Right lobe of liver (tissue), 6 donors: ENCODE results near the gene GAB1. TPM values are rescaled to one million over a fixed set of nuclear protein-coding genes. Genes with fewer than 3 reads are reported as not detected.

ENCODE experiments used
- ATAC-seq, 4 donors: fragments of 200-7000 bp; cut with Tn5 transposase; one replicate each; pipeline ENCODE4 v1.9.1; 2020; ENCODE audit warnings: mild to moderate bottlenecking in 4 of 4, moderate library complexity in 4 of 4
- DNase-seq, 3 donors: peaks; one replicate each; pipeline ENCODE4 v3.0.0-alpha.2; 2020
- H3K27ac ChIP-seq, 3 donors: fragments of 200-600 bp; one replicate each; pipeline ENCODE4 v1.8.0; 2022
- H3K27me3 ChIP-seq, 2 donors: fragments of 200-600 bp; one replicate each; pipeline ENCODE4 v1.8.0; 2022
- H3K36me3 ChIP-seq, 4 donors: fragments of 200-600 bp; sonication (generic) in 1 of 4; one replicate each; pipeline versions ENCODE4 v1.5.1 to v1.8.0; 2017 to 2022; ENCODE audit warnings: control low read depth in 1 of 4
- H3K4me1 ChIP-seq, 4 donors: fragments of 200-600 bp; sonication (generic) in 1 of 4; one replicate each; pipeline versions ENCODE4 v1.5.1 to v1.8.0; 2017 to 2022; ENCODE audit warnings: control low read depth in 1 of 4
- H3K4me3 ChIP-seq, 3 donors: fragments of 200-600 bp; one replicate each; pipeline ENCODE4 v1.8.0; 2022
- H3K9me3 ChIP-seq, 4 donors: fragments of 200-600 bp; sonication (generic) in 1 of 4; one replicate each; pipeline versions ENCODE4 v1.5.1 to v1.8.0; 2017 to 2022; ENCODE audit warnings: control low read depth in 1 of 4
- CTCF ChIP-seq, 4 donors: fragments of 200-600 bp in 3 of 4; fragments of 450-650 bp in 1 of 4; IDR thresholded peaks; one replicate each; pipeline versions ENCODE4 v1.5.1 to v1.8.0; 2016 to 2022; ENCODE audit warnings: antibody characterized with exemption in 4 of 4, mild to moderate bottlenecking in 2 of 4
- POLR2A ChIP-seq: fragments of 450-650 bp; IDR thresholded peaks from one replicate; pipeline ENCODE4 v1.6.1; 2017; ENCODE audit warnings: antibody characterized with exemption, mild to moderate bottlenecking
- WGBS: methylation state at CpG from one replicate; pipeline ENCODE4 v1.1.6; 2018; ENCODE audit warnings: low coverage, low lambda C conversion rate; ENCODE audit not compliant: insufficient coverage; ENCODE audit errors: missing lambda C conversion rate; 5-methylcytosine and 5-hydroxymethylcytosine counted together
- intact Hi-C, 2 donors: fragments of 100-400 bp; cut with DNase I; formaldehyde crosslinking; loops; one replicate each; pipeline versions ENCODE4 v1.11.2 to v1.14.1; 2022
- total RNA-seq, 6 experiments: library from RNA; depleted of rRNA in 2 of 6; stranded (reverse); fragments of >200 nt in 2 of 6; fragmentation: NEBNext Ultra II Directional in 3 of 6; extraction: Animal tissue kit (Norgen Biotek cat#: 25700) in 3 of 6; gene quantifications; one replicate each; pipeline versions ENCODE4 v1.1.0 to v1.2.4, GENCODE V29; 2016 to 2023
- donor health status: DM: no; HTN: yes; CAD: no.
- donor health status: DM: no; HTN: no; CAD: no.
- donor health status: DM: no; HTN: no; CAD: no.
- donor health status: DM: no; HTN: yes; CAD: no.
- donor health status: DM: no; HTN: yes; CAD: no.

GAB1 gene
- total RNA-seq, 6 experiments from 2014 or later, result 7.0 to 13.0 (median 9.7) TPM

DNA sequence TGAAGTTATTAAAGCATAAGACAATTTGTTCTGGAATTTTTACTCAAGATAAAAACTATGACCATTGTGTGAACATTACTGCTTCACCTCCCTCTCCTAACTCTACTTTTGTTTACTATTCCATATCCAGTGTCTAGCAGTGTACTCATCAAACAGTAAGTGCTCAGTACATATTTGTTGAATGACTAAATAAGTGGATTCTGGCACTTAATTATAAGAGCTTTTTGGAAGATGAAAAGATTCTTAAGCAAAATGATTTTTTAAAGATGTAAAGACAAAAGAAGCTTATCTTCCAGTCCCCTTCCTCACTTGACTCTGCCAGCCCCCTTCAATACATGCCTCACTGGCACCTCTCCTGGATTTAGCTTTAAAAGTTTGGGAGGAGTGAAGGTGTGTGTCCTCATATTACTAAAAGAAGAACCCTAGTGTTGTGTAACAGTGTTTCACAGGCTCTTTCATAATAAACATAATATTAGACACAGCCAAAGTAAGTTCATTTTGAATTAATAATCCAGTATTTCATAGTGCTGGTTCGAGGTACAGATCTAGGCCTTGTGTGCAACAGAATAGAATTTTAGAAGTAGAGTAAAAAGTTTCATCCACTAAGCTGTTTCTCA lies 53.0 kb downstream of the GAB1 start:
- no peak for DNase-seq
- no peak overlapping the region for H3K4me3 ChIP-seq
- H3K27ac ChIP-seq, result peak overlapping the region in 2 of 3 donors; percentile 17 to 38
- no peaks in the 10 kb centered on the region for H3K9me3 ChIP-seq
- TF ChIP-seq POLR2A, result no peak
- TF ChIP-seq CTCF (IDR thresholded peaks at IDR 0.05), result no peak
- no peaks in the 10 kb centered on the region for H3K27me3 ChIP-seq
- intact Hi-C loops, result no loop called here
- peaks cover 0 to 34% (median 8%) of the 10 kb centered on the region in 4 donors for H3K4me1 ChIP-seq
- ATAC-seq, result peak; percentile 79 to 88 (median 83)
- WGBS, result 38% methylated on average over 1 of the region's 1 CpG
- H3K36me3 ChIP-seq, result no peaks in the 10 kb centered on the region

DNA sequence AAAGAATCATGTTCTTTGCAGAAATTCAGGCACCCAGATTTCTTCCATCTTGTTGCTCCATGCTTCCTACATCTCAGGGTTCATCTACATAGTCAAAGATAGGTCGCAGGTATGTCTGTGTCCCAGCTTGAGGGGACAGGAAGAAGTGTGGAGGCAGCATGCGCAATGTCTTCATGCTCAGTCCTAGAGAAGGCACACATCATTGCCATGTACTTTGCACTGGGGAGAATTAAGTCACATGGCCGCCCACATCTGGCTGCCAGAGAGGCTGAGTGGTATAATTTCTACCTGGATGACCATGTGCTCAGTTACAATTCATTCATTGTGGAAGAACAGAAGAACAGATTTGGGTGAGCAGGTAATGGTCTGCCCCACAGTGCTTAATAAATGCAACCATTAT lies 54.1 kb downstream of the GAB1 start:
- Histone ChIP-seq H3K36me3 (no peaks in the 10 kb centered on the region), H3K4me1 (peaks cover 0 to 34% (median 8%) of the 10 kb centered on the region in 4 donors), H3K27ac (no peak overlapping the region), H3K27me3 (no peaks in the 10 kb centered on the region), H3K9me3 (no peaks in the 10 kb centered on the region), H3K4me3 (no peak overlapping the region)
- intact Hi-C loops, result no loop called here
- DNase-seq (no peak), ATAC-seq (peak; percentile 56 to 77 (median 60))
- TF ChIP-seq CTCF (IDR thresholded peaks at IDR 0.05) (no peak), POLR2A (no peak)
- 83% methylated on average over 1 of the region's 3 CpGs for WGBS

GRCh38 chr4:143391261-143391660 lies 54.6 kb downstream of the GAB1 start:
- TF ChIP-seq CTCF (IDR thresholded peaks at IDR 0.05) (no peak), POLR2A (no peak)
- H3K4me1 ChIP-seq, result peaks cover 0 to 34% (median 8%) of the 10 kb centered on the region in 4 donors
- H3K36me3 ChIP-seq, result no peaks in the 10 kb centered on the region
- ATAC-seq (no peak), DNase-seq (no peak)
- intact Hi-C loops, result no loop called here
- H3K4me3 ChIP-seq, result no peak overlapping the region
- WGBS, result 81% methylated on average over 3 of the region's 3 CpGs
- H3K27me3 ChIP-seq, result no peaks in the 10 kb centered on the region
- H3K27ac ChIP-seq, result no peak overlapping the region
- H3K9me3 ChIP-seq, result no peaks in the 10 kb centered on the region

- Histone ChIP-seq H3K4me1 (peaks cover 0 to 34% (median 8%) of the 10 kb centered on the region in 4 donors), H3K27ac (no peak overlapping the region), H3K9me3 (no peaks in the 10 kb centered on the region), H3K36me3 (no peaks in the 10 kb centered on the region), H3K27me3 (no peaks in the 10 kb centered on the region), H3K4me3 (no peak overlapping the region)
- intact Hi-C loops, result no loop called here
- ATAC-seq (no peak), DNase-seq (no peak)
- 72% methylated on average over 3 of the region's 3 CpGs for WGBS
- no peak for TF ChIP-seq POLR2A
- no peak for TF ChIP-seq CTCF (IDR thresholded peaks at IDR 0.05)
Measured at GRCh38 chr4:143391895-143392294, 55.2 kb downstream of the GAB1 start.
